H1 (cell line): ENCODE results near the gene NOP9. TPM values are rescaled to one million over a fixed set of nuclear protein-coding genes. Genes with fewer than 3 reads are reported as not detected.

ENCODE experiments used
- CHD7 ChIP-seq: fragments of 300-600 bp; sonication (generic); IDR thresholded peaks from 2 replicates; pipeline ENCODE4 v1.7.1; 2012; ENCODE audit warnings: low read length, moderate library complexity, mild to moderate bottlenecking, inconsistent platforms; ENCODE audit not compliant: insufficient replicate concordance
- CTCF ChIP-seq, 3 experiments: IDR thresholded peaks; 1 replicate in 2 of 3; 2 replicates in 1 of 3; pipeline versions ENCODE4 v1.5.1 to v1.6.1; 2011; ENCODE audit warnings: low read length in 3 of 3, mild to moderate bottlenecking in 3 of 3, inconsistent platforms in 2 of 3, low read depth in 1 of 3, moderate library complexity in 1 of 3; ENCODE audit not compliant: insufficient read depth in 1 of 3; ENCODE audit errors: control extremely low read depth in 1 of 3
- GABPA ChIP-seq: IDR thresholded peaks from 2 replicates; pipeline ENCODE4 v1.6.1; 2011; ENCODE audit warnings: mild to moderate bottlenecking, low read length, moderate library complexity, borderline replicate concordance; ENCODE audit not compliant: insufficient read depth
- JUND ChIP-seq: IDR thresholded peaks from 2 replicates; pipeline ENCODE4 v1.6.1; 2011; ENCODE audit warnings: mild to moderate bottlenecking, improper control_type of control experiment, low read length
- TCF12 ChIP-seq: IDR thresholded peaks from 2 replicates; pipeline ENCODE4 v1.6.1; 2011; ENCODE audit warnings: low read depth, mild to moderate bottlenecking, low read length
- USF2 ChIP-seq: IDR thresholded peaks from 2 replicates; pipeline ENCODE4 v1.6.1; 2011; ENCODE audit warnings: low read length, improper control_type of control experiment
- polyA plus RNA-seq, 7 experiments: library from polyadenylated mRNA; depleted of rRNA in 3 of 7; stranded (reverse) in 5 of 7; unstranded in 2 of 7; fragments of >200 nt in 5 of 7; fragments of 200-250 nt in 2 of 7; gene quantifications; 1 replicate in 5 of 7; 2 replicates in 1 of 7; 4 replicates in 1 of 7; pipeline versions ENCODE4 v1.2.1 to v1.2.3, GENCODE V29; 2011 to 2013; ENCODE audit warnings: missing spikeins in 2 of 7, mixed read lengths in 2 of 7
- total RNA-seq: library from RNA; stranded (reverse); fragmentation: NEBNext Ultra II Directional; extraction: Animal tissue kit (Norgen Biotek cat#: 25700); gene quantifications from 2 replicates; pipeline ENCODE4 v1.2.1, GENCODE V29; 2021

The NOP9 gene
- total and polyA plus RNA-seq, 2 of the 8 experiments (the other 6 are each of a cell fraction or from before 2014, with no cell fraction given) = 17.8 to 34.8 TPM

GRCh38 chr14:24252289-24253124 lies 47.1 kb upstream of the NOP9 start (continued):
- TF ChIP-seq CHD7 (no peak), TCF12 (no peak), GABPA (no peak), USF2 (no peak), JUND (no peak), CTCF (IDR thresholded peaks at IDR 0.05; ENCODE audit: control extremely low read depth in 1 of 3, insufficient read depth in 1 of 3, low read depth in 1 of 3, low read length in 3 of 3) (no peak)
